NCI-H187 treated with DMSO at 0.1 percent for 48 hours (cell line): Measurements from ENCODE around the gene SDK2.
"Not testable (repeated sequence)": the region's sequence is repeated elsewhere in the genome, so short reads cannot be mapped to it uniquely, and the experiment has no call there.

ENCODE experiments used
- DNase-seq: peaks from one replicate; lab custom pipeline; 2025; lab: John Stamatoyannopoulos, UW

Gene SDK2

GRCh38 chr17:73343168-73343634 is 301.0 kb downstream of the SDK2 start:
- DNase-seq, result no peak

DNA sequence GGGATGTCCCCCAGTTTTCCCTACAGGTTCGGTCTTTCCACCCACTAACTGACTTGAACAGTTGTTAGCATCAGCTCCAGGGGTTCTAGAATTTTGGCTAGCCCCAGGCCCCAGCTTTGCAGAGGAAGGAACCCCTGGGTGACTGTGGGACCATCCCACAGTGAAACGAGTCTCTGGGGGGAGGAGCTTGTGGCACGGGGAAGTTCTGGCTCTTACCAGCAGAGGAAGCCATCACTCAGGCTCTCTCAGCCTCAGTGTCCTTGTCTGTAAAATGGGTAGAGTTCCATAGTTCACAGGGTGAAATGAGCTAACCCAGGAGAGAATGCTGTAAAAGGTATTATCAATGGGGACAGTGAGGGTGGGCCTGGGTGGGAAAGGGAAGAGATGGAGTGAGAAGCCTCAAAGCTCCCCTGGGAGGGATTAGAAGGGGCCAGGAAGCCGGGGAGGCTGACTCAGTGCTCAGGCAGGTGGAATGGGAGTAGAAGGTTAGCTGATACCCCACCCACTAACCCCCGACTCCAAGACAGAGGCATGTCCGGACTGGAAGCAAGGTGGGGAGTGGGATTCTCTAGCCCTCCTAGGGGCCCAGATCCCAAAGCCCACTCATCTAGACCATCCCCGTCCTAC is 301.6 kb downstream of the SDK2 start:
- DNase-seq, result no peak

DNA sequence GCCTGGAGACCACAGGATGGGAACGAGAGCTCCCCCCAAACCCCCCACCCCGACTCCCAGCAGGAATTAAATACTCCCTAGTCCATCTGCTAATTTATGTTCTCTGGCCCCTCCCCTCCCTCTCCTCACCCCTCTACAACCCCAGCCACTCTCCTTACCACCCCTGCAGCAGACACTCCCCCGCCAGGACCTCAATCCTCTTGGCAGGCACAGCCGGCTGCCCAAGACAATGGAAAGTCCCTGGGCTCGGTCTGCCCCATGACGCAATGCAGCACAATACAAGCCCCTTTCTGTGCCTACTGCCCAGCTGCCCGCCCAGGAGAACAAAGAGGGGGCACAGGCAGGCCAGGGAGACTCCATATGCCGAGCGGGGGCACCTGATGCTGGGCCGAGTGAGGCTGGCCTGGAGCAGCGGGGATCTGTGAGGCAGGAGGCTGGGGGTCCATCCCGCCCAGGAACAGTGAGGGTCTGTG is 302.2 kb downstream of the SDK2 start:
- no peak for DNase-seq

GRCh38 chr17:73341350-73342049 is 302.7 kb downstream of the SDK2 start:
- no peak for DNase-seq

DNA sequence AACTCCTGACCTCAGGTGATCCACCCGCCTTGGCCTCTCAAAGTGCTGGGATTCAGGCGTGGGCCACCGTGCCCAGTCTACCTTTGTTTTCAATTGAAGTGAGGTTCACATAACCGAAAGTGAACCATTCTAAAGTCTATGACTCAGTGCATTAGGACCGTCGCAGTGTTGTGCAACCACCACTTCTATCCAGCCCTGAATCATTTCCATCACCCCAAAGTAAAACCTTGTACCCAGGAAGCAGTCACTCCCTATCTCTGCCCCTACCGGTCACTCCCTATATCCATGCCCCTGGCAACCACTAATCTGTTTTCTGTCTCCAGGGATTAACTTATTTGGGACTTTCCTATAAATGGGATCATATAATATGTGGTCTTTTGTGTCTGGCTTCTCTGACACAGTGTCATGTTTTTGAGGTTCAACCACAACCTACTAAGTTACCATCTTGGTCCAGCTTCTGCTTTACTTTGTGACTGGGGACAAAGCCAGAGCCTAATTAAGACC is 304.1 kb downstream of the SDK2 start:
- no peak for DNase-seq

- no peak for DNase-seq
Measured at GRCh38 chr17:73338566-73339197, 305.6 kb downstream of the SDK2 start.

- DNase-seq, result no peak
Measured at GRCh38 chr17:73338050-73338521, 306.2 kb downstream of the SDK2 start.

GRCh38 chr17:73337330-73337710 is 306.9 kb downstream of the SDK2 start:
- no peak for DNase-seq

DNA sequence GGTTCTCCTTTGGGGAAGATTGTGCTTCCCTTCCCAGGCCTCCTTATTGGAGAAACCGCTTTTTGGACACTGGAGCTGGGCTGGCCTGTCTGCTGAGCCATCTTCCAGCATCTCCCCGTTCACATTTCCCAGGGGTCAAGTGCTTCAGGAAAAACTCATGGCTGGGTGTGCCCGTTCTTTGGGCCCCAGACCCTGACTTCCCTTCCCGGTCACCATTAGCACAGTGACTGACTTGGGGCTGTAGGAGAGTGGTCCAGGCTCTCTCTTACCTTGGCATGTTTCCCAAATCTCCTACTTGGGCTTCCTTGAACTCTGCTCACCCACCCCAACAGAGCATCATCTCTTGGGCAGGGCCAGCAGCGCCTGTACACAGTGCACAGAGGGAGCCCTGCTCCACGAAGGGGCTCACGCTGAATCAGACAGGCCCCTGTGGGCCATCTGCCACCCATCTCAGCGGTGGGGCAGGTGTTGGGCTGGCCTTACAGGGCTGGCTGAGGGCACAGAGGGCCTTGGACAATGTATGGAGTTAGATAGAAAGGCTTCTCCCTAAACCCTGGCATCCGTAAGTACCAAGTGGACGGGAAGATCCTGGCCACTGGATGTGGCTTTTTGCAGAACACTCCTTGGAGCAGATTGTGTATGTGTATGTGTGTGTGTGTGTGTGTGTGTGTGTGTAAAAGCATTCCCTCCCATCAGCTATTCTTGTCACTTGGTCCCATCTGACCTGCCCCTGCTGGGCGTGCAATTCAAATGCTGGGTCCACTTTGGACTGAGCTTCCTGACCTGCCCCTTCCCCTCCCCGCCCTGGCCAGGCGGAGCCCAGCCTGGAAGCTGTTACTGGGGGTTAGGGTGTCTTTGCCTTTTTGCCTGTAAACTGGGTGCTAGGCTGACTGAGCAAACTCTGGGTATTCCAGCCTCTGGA is 307.6 kb downstream of the SDK2 start:
- DNase-seq, result no peak

DNA sequence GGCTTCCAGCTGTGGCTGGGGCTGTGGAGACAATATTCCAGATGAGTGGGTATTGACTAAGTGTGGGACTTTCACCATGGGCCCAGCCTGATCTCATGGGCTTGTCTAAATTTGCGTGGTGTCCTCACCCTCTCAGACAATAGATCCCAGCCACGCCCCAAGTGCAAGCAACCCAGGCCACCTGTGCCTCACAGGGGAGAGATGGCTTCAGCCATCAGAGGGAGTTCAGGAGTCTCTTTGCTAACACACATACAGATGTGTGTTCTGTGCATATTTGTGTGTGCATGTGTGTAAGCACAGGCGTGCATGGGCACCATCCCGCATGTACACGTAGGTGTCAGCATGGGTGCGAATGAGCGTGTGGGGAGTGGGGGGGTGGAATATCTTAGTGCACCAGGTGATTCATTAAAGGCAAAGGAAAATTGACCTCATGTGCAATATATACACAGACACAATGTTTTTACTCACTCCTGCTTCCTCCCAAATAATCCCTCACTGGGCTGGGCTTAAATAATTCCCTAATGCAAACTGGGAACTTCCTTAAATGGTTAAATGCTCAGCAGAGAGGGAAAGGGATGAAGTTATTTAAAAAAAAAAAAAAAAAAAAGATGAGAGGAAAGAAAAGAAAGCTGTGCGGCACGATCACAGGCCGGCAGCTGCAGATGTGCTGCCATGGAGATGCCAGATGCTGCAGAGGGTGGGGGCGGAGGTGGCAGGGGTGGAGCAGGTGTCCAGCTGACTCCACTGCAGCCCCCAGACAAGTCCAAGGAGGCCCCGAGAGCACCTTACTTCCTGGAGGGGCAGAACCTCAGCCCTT is 308.4 kb downstream of the SDK2 start:
- DNase-seq, result no peak

DNA sequence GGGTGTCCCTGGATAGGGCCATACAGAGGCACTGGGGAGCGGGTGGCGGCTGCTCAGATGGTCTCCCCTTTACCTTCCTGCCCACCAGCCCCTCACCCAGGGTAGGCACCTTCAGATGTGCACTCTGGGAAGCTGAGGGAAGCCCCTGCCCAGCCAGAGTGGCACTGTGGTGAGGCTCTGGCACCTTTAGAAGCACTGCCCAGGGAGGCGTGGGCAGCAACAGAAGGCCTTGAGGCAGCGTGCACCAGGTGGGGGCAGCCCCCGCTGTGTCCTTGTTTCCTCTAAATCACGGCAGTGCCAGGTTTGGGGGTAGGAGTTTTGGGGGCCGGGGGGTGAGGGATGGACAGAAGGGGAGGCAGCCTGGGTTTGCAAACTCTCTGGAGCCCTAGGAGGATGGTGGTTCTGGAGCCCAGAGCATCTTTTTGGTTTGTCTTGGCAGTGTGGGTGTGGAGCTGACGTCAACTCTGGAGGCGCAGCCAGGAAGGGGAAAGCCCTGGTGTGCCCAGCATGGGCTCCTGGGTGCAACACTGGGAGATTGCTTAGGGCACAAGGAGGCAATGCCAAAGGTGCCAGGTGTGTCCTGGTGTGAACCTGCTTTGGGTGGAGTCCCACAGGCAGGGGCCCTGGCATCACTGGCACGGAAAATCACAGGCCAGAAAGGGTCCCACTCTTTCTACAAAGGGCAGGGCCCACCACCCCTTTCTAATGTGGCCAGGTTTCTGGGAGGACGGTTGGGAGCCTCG is 309.3 kb downstream of the SDK2 start:
- DNase-seq, result no peak

DNA sequence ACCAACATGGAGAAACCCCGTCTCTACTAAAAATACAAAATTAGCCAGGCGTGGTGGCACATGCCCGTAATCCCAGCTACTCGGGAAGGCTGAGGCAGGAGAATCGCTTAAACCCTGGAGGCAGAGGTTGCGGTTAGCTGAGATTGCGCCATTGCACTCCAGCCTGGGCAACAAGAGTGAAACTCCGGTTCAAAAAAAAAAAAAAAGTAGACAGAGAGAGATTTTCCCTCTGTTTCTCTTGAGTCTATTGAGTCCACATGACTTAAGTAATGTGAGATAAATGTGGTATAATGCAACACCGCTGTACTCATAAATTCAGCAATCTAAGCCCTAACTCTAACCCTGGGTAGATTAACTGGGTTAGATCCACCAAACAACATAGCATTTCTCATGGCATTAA is 310.8 kb downstream of the SDK2 start:
- not testable (repeated sequence) for DNase-seq

GRCh38 chr17:73331060-73331459 is 313.2 kb downstream of the SDK2 start:
- DNase-seq, result no peak

GRCh38 chr17:73327676-73328075 is 316.6 kb downstream of the SDK2 start:
- DNase-seq, result no peak

- no peak for DNase-seq
Measured at GRCh38 chr17:73325527-73325842, 318.8 kb downstream of the SDK2 start.

- no peak for DNase-seq
Measured at GRCh38 chr17:73324711-73325526, 319.3 kb downstream of the SDK2 start.

- DNase-seq, result no peak
Measured at GRCh38 chr17:73324160-73324475, 320.1 kb downstream of the SDK2 start.

DNA sequence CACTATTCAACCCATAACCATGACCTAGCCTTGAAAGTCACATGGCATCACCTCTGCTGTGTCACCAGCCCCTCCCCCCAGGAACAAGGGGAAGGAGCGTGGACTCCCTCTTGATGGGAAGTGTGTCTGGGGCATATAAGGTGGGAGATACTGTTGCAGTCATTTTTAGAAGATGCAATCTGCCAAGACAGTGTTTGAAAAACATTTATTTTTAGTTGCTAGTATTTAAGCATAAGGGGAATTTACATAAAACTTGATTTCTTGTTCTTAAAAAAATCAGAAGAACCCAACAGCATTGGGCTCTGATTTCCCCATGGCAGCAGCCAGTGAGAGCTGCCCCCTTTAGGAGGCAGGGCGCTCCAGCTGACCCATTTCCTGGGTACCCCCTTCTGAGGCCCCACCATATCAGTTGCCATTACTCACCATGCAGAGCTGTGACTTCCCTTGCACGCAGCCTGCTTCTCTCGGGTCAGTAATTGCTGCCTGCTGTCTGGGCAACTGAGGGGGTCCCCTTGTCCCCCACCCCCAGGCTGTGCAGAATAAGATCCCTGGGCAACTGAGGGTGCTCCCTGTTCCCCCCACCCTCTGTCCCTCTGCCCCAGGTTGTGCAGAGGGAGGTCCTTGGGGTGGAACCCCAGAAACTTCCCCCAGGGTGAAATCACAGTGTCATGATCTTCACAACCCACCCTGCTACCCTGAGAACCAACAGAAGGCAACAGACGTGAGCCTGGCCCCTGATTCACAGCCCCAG is 320.7 kb downstream of the SDK2 start:
- DNase-seq, result no peak
